Bronchial epithelial cell (primary cell): ENCODE data around the gene RCOR2. TPM values are rescaled to one million over a fixed set of nuclear protein-coding genes. Genes with fewer than 3 reads are reported as not detected.

Experiments used
- DNase-seq: peaks from one replicate; pipeline ENCODE4 v3.0.0-alpha.2; 2010; ENCODE audit warnings: low read depth
- FAIRE-seq: peaks from 2 replicates; lab custom pipeline; 2011; peaks lifted over from hg19 to GRCh38; lab: Jason Lieb, UNC
- H3K27me3 ChIP-seq: 2 replicates; pipeline ENCODE4 v1.5.1; 2011; ENCODE audit warnings: low read length; ENCODE audit not compliant: control insufficient read depth, insufficient read depth
- H3K36me3 ChIP-seq: 2 replicates; pipeline ENCODE4 v1.5.1; 2011; ENCODE audit warnings: low read length; ENCODE audit not compliant: control insufficient read depth, insufficient read depth
- H3K4me3 ChIP-seq: 2 replicates; pipeline ENCODE4 v1.5.1; 2011; ENCODE audit warnings: mild to moderate bottlenecking, low read depth, low read length, control low read depth
- total RNA-seq: library from RNA; depleted of rRNA; stranded (reverse); fragments of >200 nt; gene quantifications from 2 replicates; pipeline ENCODE4 v1.2.1, GENCODE V29; 2014
- TF ChIP-seq, protein P1 (sequence below): IDR thresholded peaks from 2 replicates; pipeline ENCODE4 v1.5.1; 2011; ENCODE audit warnings: mild to moderate bottlenecking, moderate library complexity, low read length, control low read depth, inconsistent platforms; ENCODE audit not compliant: insufficient read depth, severe bottlenecking

RCOR2 gene
- total RNA-seq, 1 donor from 2014 or later, result 2.4 TPM

DNA sequence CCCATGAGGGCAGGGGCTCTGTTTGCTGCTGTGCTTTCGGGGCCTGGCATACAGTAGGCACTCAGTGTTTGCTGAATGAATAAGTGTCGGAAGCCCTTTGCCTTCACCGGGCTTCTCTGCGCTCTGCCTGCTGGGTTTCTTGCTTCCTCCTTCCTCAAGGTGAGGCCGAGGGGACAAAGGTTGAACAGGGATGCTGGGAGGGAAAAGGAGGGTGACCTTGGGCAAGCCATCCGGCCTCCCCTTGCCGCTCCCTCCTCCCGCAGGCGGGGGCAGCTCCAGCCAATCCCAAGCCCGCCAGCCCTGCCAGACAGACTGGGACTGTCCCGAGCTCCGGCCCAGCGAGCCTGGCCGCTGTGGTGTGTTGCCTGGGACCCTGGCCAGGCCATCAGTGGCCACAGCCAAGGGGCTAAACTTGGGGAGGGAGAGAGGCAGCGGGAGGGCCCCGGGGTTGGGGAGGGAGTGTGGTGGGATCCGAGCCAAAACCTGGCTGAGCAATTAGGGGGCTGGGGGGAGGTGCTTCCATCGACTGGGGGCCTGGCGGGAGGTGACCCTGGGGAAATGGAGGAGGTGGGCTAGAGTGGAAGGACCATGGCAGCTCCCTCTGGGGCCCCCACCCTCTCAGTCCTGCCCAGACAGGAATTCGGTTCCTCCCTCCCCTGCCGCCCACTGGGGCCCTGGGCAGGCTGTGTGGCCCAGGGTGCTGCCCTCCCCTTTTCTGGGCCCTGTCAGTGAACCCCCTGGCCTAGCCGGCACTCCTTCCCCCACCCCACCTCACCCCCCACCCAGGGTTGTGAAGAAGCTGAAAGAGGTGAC, 3.4 kb upstream of the RCOR2 start:
- no peaks in the 10 kb centered on the region for H3K36me3 ChIP-seq
- H3K27me3 ChIP-seq, result no peaks in the 10 kb centered on the region
- TF ChIP-seq, protein P1, sequence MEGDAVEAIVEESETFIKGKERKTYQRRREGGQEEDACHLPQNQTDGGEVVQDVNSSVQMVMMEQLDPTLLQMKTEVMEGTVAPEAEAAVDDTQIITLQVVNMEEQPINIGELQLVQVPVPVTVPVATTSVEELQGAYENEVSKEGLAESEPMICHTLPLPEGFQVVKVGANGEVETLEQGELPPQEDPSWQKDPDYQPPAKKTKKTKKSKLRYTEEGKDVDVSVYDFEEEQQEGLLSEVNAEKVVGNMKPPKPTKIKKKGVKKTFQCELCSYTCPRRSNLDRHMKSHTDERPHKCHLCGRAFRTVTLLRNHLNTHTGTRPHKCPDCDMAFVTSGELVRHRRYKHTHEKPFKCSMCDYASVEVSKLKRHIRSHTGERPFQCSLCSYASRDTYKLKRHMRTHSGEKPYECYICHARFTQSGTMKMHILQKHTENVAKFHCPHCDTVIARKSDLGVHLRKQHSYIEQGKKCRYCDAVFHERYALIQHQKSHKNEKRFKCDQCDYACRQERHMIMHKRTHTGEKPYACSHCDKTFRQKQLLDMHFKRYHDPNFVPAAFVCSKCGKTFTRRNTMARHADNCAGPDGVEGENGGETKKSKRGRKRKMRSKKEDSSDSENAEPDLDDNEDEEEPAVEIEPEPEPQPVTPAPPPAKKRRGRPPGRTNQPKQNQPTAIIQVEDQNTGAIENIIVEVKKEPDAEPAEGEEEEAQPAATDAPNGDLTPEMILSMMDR, result no peak
- no peak overlapping the region for H3K4me3 ChIP-seq
- DNase-seq, result no peak
- FAIRE-seq, result no peak

DNA sequence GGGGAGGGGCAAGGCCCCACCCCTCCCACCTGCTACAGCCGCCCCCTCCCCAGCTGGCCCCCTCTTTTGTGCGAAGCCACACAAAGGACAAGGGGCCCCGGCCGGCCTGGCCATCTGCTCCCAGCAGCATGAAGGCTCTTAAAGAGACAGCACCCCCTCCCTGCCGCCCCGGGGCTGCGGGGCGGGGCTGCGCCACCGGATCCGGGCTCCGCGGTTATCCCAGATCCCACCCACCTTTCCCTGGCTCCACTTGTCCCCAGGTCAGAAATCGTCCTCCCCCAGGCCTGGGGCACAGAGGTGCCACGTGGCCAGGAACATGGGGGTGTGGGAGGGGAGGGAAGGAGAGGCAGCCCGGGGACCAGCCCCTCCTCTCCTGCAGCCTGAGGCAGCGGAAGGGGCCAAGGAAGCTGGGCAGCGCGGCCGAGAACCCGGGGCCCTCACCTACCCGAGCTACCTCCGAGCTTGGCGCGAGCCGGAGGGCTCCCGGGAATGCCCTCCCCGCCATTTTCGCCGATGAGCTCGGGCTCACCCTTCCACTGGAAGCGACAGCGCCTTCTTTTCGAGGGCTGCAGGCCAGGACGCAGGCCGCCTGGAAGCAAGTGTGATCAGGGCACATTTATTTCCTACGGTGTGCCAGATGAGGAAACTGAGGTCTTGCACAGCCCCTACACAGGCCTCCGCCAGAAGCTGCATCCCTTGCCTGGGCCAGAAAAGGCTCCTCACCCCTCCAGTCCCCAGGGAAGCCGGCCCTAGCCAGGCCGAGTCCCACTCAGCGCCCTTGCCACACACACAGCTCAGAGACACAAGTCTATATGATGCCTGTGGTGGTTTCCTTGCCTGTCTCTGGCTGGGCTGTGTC, 2.5 kb upstream of the RCOR2 start:
- no peak for DNase-seq
- peak overlapping the region; percentile 21 for H3K4me3 ChIP-seq

DNA sequence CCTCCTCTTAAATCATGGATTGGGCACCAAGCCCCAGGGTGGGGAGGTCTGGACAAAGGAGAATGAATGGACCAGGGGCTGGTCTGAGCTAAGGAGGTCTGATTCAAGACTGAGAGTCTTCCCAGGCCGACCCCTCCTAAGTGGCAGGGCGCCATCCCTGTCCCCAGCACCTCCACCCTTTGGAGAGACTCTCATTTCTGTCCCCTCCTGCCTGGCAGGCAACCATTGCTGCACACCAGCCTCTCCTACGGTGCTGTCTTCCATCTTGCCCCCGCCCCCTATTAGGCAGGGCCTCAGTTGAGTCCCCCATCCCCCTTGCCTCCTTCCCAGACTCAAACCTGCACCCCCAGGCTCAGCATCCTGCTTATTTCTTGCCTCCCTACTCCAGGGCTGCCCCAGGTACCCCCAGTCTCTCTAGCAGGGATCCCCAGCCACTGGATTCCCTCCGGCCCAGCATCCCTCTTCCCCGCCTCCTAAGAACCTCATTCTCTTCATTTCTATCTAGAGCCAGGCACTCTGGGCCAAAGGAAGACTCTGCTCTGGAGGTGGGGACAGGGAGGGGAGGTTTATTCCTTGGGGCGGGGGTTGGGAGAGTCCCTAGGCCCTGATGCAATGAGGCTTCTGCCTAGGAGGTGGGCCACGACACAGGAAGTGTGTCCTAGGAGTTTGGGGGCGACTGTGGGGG, 1.7 kb upstream of the RCOR2 start:
- Histone ChIP-seq H3K27me3 (no peaks in the 10 kb centered on the region), H3K4me3 (no peak overlapping the region), H3K36me3 (no peaks in the 10 kb centered on the region)
- FAIRE-seq (no peak), DNase-seq (no peak)
- TF ChIP-seq, protein P1, result no peak

More for the DNA sequence above, 2.5 kb upstream of the RCOR2 start:
- no peak for FAIRE-seq
- Histone ChIP-seq H3K27me3 (no peaks in the 10 kb centered on the region), H3K36me3 (no peaks in the 10 kb centered on the region)
- TF ChIP-seq, protein P1, result no peak

DNA sequence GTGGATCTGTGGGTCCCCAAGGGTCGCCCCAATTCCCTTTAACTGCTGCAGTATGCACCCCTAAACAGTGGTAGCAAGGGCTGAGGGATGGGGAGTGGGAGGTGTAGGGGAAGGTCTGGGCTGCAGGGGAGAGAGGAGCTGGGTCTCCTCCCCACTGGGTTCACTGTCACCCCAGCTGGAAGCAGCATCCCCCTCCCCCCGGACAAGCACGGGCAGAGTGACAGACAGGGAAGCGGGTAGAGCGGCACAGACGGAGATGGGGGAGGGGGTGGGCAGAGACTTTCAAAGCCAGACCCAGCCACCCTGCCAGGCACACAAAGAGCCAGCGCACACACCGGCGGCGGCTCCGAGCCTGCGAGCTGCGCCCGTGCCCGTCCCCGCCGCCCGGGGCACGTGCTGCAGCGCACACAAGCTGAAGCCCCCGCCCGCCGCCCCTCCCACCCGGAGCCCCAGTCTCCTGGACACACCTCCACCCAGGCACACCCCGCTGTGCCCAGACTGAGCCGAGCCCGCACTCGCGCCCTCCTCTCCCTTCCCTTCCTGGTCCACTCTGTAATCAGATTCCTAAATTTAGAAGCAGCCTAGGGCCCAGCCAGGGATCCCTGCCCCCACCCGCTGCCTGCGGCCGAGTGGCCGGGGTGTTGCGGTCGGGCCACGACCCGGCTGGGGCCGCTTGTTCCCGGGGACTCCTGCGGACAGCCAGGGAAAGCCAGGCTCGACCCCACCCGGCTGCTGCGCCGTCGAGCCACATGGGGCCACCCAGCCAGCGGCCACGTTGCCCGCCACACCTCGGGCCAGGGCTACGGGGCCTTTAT, 935 bp upstream of the RCOR2 start:
- Histone ChIP-seq H3K36me3 (no peaks in the 10 kb centered on the region), H3K27me3 (no peaks in the 10 kb centered on the region), H3K4me3 (peak overlapping the region; percentile 46)
- DNase-seq (no peak), FAIRE-seq (no peak)
- TF ChIP-seq, protein P1, result no peak
